GM23338 (cell line): ENCODE results near the gene HINT1. TPM values are rescaled to one million over a fixed set of nuclear protein-coding genes. Genes with fewer than 3 reads are reported as not detected.

Experiments
- ATAC-seq: fragments of 200-7000 bp; cut with Tn5 transposase; 3 replicates; pipeline ENCODE4 v1.9.1; 2020
- DNase-seq: peaks from one replicate; pipeline ENCODE4 v3.0.0-alpha.2; 2015; ENCODE audit warnings: low spot score
- H2AFZ ChIP-seq: fragments of 200-600 bp; sonication (generic); 2 replicates; pipeline ENCODE4 v1.8.0; 2016; ENCODE audit warnings: antibody characterized with exemption, mild to moderate bottlenecking, moderate library complexity
- H3F3A ChIP-seq: fragments of 200-600 bp; sonication (generic); replicated peaks from 2 replicates; pipeline ENCODE4 v1.8.0; 2017; ENCODE audit warnings: antibody characterized with exemption, mixed run types, low read depth
- H3K27ac ChIP-seq: fragments of 200-600 bp; sonication (generic); 2 replicates; pipeline ENCODE4 v1.6.1; 2016; ENCODE audit warnings: low read depth
- H3K27me3 ChIP-seq: fragments of 200-600 bp; sonication (generic); 2 replicates; pipeline ENCODE4 v1.8.0; 2016; ENCODE audit warnings: mild to moderate bottlenecking, mixed run types, moderate library complexity; ENCODE audit not compliant: insufficient read depth
- H3K36me3 ChIP-seq: fragments of 200-600 bp; sonication (generic); 2 replicates; pipeline ENCODE4 v1.8.0; 2016; ENCODE audit warnings: mild to moderate bottlenecking; ENCODE audit not compliant: insufficient read depth
- H3K4me1 ChIP-seq: fragments of 200-600 bp; sonication (generic); 2 replicates; pipeline ENCODE4 v1.8.0; 2016; ENCODE audit warnings: mild to moderate bottlenecking, moderate library complexity; ENCODE audit not compliant: insufficient read depth
- H3K4me2 ChIP-seq: fragments of 200-600 bp; sonication (generic); 2 replicates; pipeline ENCODE4 v1.7.1; 2017; ENCODE audit warnings: mixed run types
- H3K4me3 ChIP-seq: fragments of 200-600 bp; sonication (generic); 2 replicates; pipeline ENCODE4 v1.6.1; 2016; ENCODE audit warnings: mixed run types
- H3K79me2 ChIP-seq: fragments of 200-600 bp; sonication (generic); replicated peaks from 2 replicates; pipeline ENCODE4 v1.8.0; 2017; ENCODE audit warnings: mild to moderate bottlenecking; ENCODE audit not compliant: insufficient read depth
- H3K9me2 ChIP-seq: fragments of 200-600 bp; sonication (generic); 2 replicates; pipeline ENCODE4 v1.8.0; 2017; ENCODE audit not compliant: insufficient read depth
- H4K20me1 ChIP-seq: fragments of 200-600 bp; sonication (generic); replicated peaks from 2 replicates; pipeline ENCODE4 v1.8.0; 2017; ENCODE audit warnings: mild to moderate bottlenecking; ENCODE audit not compliant: insufficient read depth
- H3K27ac Mint-ChIP-seq: 2 replicates; pipeline ENCODE4 v1.8.0; 2020; ENCODE audit warnings: inconsistent platforms, mild to moderate bottlenecking, moderate library complexity, mixed read lengths
- H3K27me3 Mint-ChIP-seq: 3 replicates; pipeline ENCODE4 v1.8.0; 2022; ENCODE audit warnings: low read depth, mild to moderate bottlenecking, moderate library complexity, mixed read lengths, inconsistent platforms; ENCODE audit not compliant: insufficient read depth, poor library complexity
- H3K36me3 Mint-ChIP-seq: 3 replicates; pipeline ENCODE4 v1.8.0; 2021; ENCODE audit warnings: low read depth, mild to moderate bottlenecking, inconsistent platforms, moderate library complexity, mixed read lengths
- H3K4me1 Mint-ChIP-seq: 3 replicates; pipeline ENCODE4 v1.8.0; 2020; ENCODE audit warnings: mild to moderate bottlenecking, inconsistent platforms, mixed read lengths
- H3K4me3 Mint-ChIP-seq: 3 replicates; pipeline ENCODE4 v1.8.0; 2021; ENCODE audit warnings: moderate library complexity, mild to moderate bottlenecking, inconsistent platforms, mixed read lengths
- H3K9me3 Mint-ChIP-seq: 3 replicates; pipeline ENCODE4 v1.8.0; 2020; ENCODE audit warnings: moderate library complexity, mild to moderate bottlenecking, inconsistent platforms, mixed read lengths
- CREB1 ChIP-seq: fragments of 250-450 bp; sonication (Bioruptor Pico); IDR thresholded peaks from 2 replicates; pipeline ENCODE4 v1.5.0; 2020; ENCODE audit warnings: low read depth, mild to moderate bottlenecking, moderate library complexity
- ETS1 ChIP-seq: IDR thresholded peaks from 2 replicates; pipeline ENCODE4 v1.6.1; 2016; ENCODE audit warnings: antibody characterized with exemption
- EZH2phosphoT487 ChIP-seq: fragments of 200-600 bp; sonication (generic); IDR thresholded peaks from one replicate; pipeline ENCODE4 v1.8.1; 2018; ENCODE audit warnings: antibody characterized with exemption; ENCODE audit not compliant: unreplicated experiment
- JUNB ChIP-seq: IDR thresholded peaks from one replicate; pipeline ENCODE4 v1.6.1; 2016; ENCODE audit warnings: antibody characterized with exemption; ENCODE audit not compliant: unreplicated experiment
- NANOG ChIP-seq: IDR thresholded peaks from 2 replicates; pipeline ENCODE4 v1.6.1; 2016; ENCODE audit warnings: antibody characterized with exemption, borderline replicate concordance
- POLR2AphosphoS5 ChIP-seq: IDR thresholded peaks from 2 replicates; pipeline ENCODE4 v1.6.1; 2016; ENCODE audit warnings: antibody characterized with exemption, low read depth
- STAT1 ChIP-seq: IDR thresholded peaks from one replicate; pipeline ENCODE4 v1.6.1; 2016; ENCODE audit warnings: antibody characterized with exemption; ENCODE audit not compliant: unreplicated experiment
- ZNF114 ChIP-seq: fragments of 250-450 bp; sonication (Bioruptor Pico); IDR thresholded peaks from 2 replicates; pipeline ENCODE4 v1.5.0; 2020; ENCODE audit warnings: mild to moderate bottlenecking, moderate library complexity
- polyA plus RNA-seq: library from polyadenylated mRNA; unstranded; fragments of >200 nt; fragmentation: Nextera tagmentation; extraction: Ambion mirVana; gene quantifications from 2 replicates; pipeline ENCODE4 v1.2.1, GENCODE V29; 2016
- total RNA-seq: library from RNA; depleted of rRNA; stranded (reverse); fragments of >200 nt; shearing (Covaris generic); gene quantifications from 2 replicates; pipeline ENCODE4 v1.2.3, GENCODE V29; 2014
- TF ChIP-seq, protein P1 (sequence below): fragments of 250-450 bp; sonication (Bioruptor Pico); IDR thresholded peaks from 2 replicates; pipeline ENCODE4 v1.5.0; 2020; ENCODE audit warnings: mild to moderate bottlenecking, moderate library complexity
- TF ChIP-seq, protein P2 (sequence below), 2 experiments: fragments of 200-600 bp in 1 of 2; sonication (generic) in 1 of 2; conservative IDR thresholded peaks; 2 replicates each; pipeline versions ENCODE4 v1.5.1 to v1.6.1; 2016 to 2017; ENCODE audit warnings: antibody characterized with exemption in 2 of 2, low read depth in 2 of 2, mild to moderate bottlenecking in 2 of 2, moderate library complexity in 1 of 2
- TF ChIP-seq, protein P3 (sequence below): IDR thresholded peaks from one replicate; pipeline ENCODE4 v1.6.1; 2018; ENCODE audit warnings: antibody characterized with exemption; ENCODE audit not compliant: unreplicated experiment

Gene HINT1
- total and polyA plus RNA-seq, 2 experiments from 2014 or later: 171 to 687 TPM

DNA sequence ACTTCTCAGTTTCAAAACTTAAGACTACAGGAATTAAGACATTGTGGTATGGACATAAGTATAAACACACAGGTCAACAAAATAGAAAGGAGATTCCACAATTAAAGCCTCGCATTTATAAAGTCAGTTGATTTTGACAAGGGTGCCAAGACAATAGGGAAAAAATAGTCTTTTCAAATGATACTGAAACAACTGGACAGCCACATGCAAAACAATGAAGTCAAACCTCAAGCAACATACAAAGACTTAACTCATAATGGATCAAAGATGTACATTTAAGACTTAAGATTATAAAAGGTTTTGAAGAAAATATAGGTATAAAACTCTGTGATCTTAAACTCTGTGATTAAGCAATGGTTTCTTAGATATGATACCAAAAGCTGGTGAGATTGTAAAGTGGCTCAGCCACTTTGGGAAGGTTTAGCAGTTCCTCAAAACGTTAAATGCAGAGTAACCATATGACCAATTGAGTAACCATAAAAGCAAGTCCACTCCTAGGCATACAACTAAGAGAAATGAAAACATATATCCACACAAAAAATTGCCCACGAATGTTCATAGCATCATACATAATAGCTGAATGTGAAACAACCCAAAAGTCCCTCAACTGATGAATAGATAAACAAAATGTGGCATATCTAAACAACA, 22.0 kb downstream of the HINT1 start (continued):
- TF ChIP-seq STAT1 (no peak), JUNB (no peak), ETS1 (no peak)

- peaks cover 20% of the 10 kb centered on the region for H3K9me3 Mint-ChIP-seq
- Histone ChIP-seq H4K20me1 (no peaks in the 10 kb centered on the region), H3K4me2 (no peak overlapping the region), H3F3A (no peaks in the 10 kb centered on the region), H3K9me2 (0 out of 2 replicates have a peak, but pooled peaks cover 6% of the 10 kb centered on the region), H3K27me3 (no peaks in the 10 kb centered on the region), H3K27ac (no peak overlapping the region), H3K79me2 (no peaks in the 10 kb centered on the region), H3K4me1 (no peaks in the 10 kb centered on the region), H3K36me3 (no peaks in the 10 kb centered on the region), H3K4me3 (no peak overlapping the region), H2AFZ (no peak overlapping the region)
- no peak overlapping the region for H3K4me3 Mint-ChIP-seq
- TF ChIP-seq, protein P1, sequence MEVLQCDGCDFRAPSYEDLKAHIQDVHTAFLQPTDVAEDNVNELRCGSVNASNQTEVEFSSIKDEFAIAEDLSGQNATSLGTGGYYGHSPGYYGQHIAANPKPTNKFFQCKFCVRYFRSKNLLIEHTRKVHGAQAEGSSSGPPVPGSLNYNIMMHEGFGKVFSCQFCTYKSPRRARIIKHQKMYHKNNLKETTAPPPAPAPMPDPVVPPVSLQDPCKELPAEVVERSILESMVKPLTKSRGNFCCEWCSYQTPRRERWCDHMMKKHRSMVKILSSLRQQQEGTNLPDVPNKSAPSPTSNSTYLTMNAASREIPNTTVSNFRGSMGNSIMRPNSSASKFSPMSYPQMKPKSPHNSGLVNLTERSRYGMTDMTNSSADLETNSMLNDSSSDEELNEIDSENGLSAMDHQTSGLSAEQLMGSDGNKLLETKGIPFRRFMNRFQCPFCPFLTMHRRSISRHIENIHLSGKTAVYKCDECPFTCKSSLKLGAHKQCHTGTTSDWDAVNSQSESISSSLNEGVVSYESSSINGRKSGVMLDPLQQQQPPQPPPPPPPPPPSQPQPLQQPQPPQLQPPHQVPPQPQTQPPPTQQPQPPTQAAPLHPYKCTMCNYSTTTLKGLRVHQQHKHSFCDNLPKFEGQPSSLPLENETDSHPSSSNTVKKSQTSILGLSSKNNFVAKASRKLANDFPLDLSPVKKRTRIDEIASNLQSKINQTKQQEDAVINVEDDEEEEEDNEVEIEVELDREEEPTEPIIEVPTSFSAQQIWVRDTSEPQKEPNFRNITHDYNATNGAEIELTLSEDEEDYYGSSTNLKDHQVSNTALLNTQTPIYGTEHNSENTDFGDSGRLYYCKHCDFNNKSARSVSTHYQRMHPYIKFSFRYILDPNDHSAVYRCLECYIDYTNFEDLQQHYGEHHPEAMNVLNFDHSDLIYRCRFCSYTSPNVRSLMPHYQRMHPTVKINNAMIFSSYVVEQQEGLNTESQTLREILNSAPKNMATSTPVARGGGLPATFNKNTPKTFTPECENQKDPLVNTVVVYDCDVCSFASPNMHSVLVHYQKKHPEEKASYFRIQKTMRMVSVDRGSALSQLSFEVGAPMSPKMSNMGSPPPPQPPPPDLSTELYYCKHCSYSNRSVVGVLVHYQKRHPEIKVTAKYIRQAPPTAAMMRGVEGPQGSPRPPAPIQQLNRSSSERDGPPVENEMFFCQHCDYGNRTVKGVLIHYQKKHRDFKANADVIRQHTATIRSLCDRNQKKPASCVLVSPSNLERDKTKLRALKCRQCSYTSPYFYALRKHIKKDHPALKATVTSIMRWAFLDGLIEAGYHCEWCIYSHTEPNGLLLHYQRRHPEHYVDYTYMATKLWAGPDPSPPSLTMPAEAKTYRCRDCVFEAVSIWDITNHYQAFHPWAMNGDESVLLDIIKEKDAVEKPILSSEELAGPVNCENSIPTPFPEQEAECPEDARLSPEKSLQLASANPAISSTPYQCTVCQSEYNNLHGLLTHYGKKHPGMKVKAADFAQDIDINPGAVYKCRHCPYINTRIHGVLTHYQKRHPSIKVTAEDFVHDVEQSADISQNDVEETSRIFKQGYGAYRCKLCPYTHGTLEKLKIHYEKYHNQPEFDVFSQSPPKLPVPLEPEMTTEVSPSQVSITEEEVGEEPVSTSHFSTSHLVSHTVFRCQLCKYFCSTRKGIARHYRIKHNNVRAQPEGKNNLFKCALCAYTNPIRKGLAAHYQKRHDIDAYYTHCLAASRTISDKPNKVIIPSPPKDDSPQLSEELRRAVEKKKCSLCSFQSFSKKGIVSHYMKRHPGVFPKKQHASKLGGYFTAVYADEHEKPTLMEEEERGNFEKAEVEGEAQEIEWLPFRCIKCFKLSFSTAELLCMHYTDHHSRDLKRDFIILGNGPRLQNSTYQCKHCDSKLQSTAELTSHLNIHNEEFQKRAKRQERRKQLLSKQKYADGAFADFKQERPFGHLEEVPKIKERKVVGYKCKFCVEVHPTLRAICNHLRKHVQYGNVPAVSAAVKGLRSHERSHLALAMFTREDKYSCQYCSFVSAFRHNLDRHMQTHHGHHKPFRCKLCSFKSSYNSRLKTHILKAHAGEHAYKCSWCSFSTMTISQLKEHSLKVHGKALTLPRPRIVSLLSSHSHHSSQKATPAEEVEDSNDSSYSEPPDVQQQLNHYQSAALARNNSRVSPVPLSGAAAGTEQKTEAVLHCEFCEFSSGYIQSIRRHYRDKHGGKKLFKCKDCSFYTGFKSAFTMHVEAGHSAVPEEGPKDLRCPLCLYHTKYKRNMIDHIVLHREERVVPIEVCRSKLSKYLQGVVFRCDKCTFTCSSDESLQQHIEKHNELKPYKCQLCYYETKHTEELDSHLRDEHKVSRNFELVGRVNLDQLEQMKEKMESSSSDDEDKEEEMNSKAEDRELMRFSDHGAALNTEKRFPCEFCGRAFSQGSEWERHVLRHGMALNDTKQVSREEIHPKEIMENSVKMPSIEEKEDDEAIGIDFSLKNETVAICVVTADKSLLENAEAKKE: no peak
- TF ChIP-seq EZH2phosphoT487 (no peak), ZNF114 (no peak), ETS1 (no peak), NANOG (no peak), POLR2AphosphoS5 (no peak), CREB1 (no peak), STAT1 (no peak)
- TF ChIP-seq, protein P2, sequence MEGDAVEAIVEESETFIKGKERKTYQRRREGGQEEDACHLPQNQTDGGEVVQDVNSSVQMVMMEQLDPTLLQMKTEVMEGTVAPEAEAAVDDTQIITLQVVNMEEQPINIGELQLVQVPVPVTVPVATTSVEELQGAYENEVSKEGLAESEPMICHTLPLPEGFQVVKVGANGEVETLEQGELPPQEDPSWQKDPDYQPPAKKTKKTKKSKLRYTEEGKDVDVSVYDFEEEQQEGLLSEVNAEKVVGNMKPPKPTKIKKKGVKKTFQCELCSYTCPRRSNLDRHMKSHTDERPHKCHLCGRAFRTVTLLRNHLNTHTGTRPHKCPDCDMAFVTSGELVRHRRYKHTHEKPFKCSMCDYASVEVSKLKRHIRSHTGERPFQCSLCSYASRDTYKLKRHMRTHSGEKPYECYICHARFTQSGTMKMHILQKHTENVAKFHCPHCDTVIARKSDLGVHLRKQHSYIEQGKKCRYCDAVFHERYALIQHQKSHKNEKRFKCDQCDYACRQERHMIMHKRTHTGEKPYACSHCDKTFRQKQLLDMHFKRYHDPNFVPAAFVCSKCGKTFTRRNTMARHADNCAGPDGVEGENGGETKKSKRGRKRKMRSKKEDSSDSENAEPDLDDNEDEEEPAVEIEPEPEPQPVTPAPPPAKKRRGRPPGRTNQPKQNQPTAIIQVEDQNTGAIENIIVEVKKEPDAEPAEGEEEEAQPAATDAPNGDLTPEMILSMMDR (conservative IDR thresholded peaks at IDR 0.05; ENCODE audit: low read depth in 2 of 2): no peak
- TF ChIP-seq, protein P3, sequence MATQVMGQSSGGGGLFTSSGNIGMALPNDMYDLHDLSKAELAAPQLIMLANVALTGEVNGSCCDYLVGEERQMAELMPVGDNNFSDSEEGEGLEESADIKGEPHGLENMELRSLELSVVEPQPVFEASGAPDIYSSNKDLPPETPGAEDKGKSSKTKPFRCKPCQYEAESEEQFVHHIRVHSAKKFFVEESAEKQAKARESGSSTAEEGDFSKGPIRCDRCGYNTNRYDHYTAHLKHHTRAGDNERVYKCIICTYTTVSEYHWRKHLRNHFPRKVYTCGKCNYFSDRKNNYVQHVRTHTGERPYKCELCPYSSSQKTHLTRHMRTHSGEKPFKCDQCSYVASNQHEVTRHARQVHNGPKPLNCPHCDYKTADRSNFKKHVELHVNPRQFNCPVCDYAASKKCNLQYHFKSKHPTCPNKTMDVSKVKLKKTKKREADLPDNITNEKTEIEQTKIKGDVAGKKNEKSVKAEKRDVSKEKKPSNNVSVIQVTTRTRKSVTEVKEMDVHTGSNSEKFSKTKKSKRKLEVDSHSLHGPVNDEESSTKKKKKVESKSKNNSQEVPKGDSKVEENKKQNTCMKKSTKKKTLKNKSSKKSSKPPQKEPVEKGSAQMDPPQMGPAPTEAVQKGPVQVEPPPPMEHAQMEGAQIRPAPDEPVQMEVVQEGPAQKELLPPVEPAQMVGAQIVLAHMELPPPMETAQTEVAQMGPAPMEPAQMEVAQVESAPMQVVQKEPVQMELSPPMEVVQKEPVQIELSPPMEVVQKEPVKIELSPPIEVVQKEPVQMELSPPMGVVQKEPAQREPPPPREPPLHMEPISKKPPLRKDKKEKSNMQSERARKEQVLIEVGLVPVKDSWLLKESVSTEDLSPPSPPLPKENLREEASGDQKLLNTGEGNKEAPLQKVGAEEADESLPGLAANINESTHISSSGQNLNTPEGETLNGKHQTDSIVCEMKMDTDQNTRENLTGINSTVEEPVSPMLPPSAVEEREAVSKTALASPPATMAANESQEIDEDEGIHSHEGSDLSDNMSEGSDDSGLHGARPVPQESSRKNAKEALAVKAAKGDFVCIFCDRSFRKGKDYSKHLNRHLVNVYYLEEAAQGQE: no peak
- DNase-seq (no peak), ATAC-seq (no peak)
- H3K27me3 Mint-ChIP-seq: peaks cover 2% of the 10 kb centered on the region
- no peak overlapping the region for H3K27ac Mint-ChIP-seq
- H3K4me1 Mint-ChIP-seq: no peaks in the 10 kb centered on the region
- peaks cover 11% of the 10 kb centered on the region; the same call in 1 of the 3 replicates for H3K36me3 Mint-ChIP-seq
Observed at GRCh38 chr5:131139321-131139720, 25.7 kb downstream of the HINT1 start.
